Lower leg skin (tissue), 3 donors: ENCODE measurements around the gene ABTB2.

ENCODE experiments used
- POLR2A ChIP-seq, 2 donors: fragments of 450-650 bp; IDR thresholded peaks; one replicate each; pipeline ENCODE4 v1.6.1; 2016 to 2017; ENCODE audit warnings: antibody characterized with exemption in 2 of 2, mild to moderate bottlenecking in 1 of 2, moderate library complexity in 1 of 2
- TF ChIP-seq, protein P1 (sequence below), 3 donors: fragments of 450-650 bp; IDR thresholded peaks; one replicate each; pipeline ENCODE4 v1.5.1; 2016; ENCODE audit warnings: antibody characterized with exemption in 3 of 3, mild to moderate bottlenecking in 3 of 3, moderate library complexity in 2 of 3

DNA sequence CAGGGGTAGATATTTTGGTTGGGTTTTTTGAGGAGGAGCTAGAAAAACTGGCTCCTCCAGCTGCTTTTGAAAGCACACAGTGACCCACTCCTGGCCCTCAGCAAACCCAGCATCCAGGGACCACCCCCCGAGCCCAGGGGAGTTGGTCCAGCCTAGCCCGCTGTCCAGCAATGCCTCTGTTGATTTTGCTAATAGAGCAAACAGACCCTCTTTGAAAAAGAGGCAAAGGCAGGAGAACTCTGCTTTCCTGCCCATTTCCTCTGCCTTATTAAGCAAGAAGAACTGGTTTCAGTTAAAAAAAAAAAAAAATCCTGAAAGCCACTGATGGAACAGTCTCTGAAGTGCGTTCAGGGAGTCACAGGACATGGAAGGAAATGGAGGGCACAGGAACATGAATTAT, 25.3 kb downstream of the ABTB2 start:
- TF ChIP-seq, protein P1, sequence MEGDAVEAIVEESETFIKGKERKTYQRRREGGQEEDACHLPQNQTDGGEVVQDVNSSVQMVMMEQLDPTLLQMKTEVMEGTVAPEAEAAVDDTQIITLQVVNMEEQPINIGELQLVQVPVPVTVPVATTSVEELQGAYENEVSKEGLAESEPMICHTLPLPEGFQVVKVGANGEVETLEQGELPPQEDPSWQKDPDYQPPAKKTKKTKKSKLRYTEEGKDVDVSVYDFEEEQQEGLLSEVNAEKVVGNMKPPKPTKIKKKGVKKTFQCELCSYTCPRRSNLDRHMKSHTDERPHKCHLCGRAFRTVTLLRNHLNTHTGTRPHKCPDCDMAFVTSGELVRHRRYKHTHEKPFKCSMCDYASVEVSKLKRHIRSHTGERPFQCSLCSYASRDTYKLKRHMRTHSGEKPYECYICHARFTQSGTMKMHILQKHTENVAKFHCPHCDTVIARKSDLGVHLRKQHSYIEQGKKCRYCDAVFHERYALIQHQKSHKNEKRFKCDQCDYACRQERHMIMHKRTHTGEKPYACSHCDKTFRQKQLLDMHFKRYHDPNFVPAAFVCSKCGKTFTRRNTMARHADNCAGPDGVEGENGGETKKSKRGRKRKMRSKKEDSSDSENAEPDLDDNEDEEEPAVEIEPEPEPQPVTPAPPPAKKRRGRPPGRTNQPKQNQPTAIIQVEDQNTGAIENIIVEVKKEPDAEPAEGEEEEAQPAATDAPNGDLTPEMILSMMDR (IDR thresholded peaks at IDR 0.05), result no peak
- TF ChIP-seq POLR2A (IDR thresholded peaks at IDR 0.05), result no peak
